Vagina (tissue), 2 donors: Measurements from ENCODE around the gene CCDC127. TPM values are rescaled to one million over a fixed set of nuclear protein-coding genes. Genes with fewer than 3 reads are reported as not detected.
"Not testable (repeated sequence)": the region's sequence is repeated elsewhere in the genome, so short reads cannot be mapped to it uniquely, and the experiment has no call there.

Source experiments
- DNase-seq, 2 donors: peaks; one replicate each; pipeline ENCODE4 v3.0.0-alpha.2; 2017; ENCODE audit errors: extremely low spot score in 2 of 2
- H3K27ac ChIP-seq: fragments of 200-600 bp; sonication (generic); one replicate; pipeline ENCODE4 v1.5.1; 2019
- H3K27me3 ChIP-seq: fragments of 200-600 bp; sonication (generic); one replicate; pipeline ENCODE4 v1.5.1; 2019
- H3K36me3 ChIP-seq, 2 donors: fragments of 200-600 bp; sonication (generic); one replicate each; pipeline ENCODE4 v1.5.1; 2017 to 2019
- H3K4me1 ChIP-seq: fragments of 200-600 bp; sonication (generic); one replicate; pipeline ENCODE4 v1.5.1; 2019
- H3K4me3 ChIP-seq, 2 donors: fragments of 200-600 bp; sonication (generic); 1 replicate in 1 of 2; 2 replicates in 1 of 2; pipeline ENCODE4 v1.5.1; 2016 to 2019
- H3K9me3 ChIP-seq: fragments of 200-600 bp; sonication (generic); one replicate; pipeline ENCODE4 v1.5.1; 2019
- POLR2A ChIP-seq, 2 donors: fragments of 450-650 bp; IDR thresholded peaks; one replicate each; pipeline ENCODE4 v1.6.1; 2017; ENCODE audit warnings: antibody characterized with exemption in 2 of 2, mild to moderate bottlenecking in 2 of 2, moderate library complexity in 2 of 2
- POLR2AphosphoS5 ChIP-seq, 2 donors: sonication (generic); formaldehyde crosslinking; IDR thresholded peaks; one replicate each; pipeline ENCODE4 v1.9.0; 2017; ENCODE audit warnings: antibody characterized with exemption in 2 of 2, mild to moderate bottlenecking in 2 of 2, low read depth in 1 of 2; ENCODE audit not compliant: insufficient read depth in 1 of 2
- intact Hi-C: fragments of 100-400 bp; cut with DNase I; formaldehyde crosslinking; loops from one replicate; pipeline ENCODE4 v1.15.1; 2023
- total RNA-seq: library from RNA; depleted of rRNA; stranded (reverse); fragments of >200 nt; gene quantifications from one replicate; pipeline ENCODE4 v1.2.3, GENCODE V29; 2016
- TF ChIP-seq, protein P1 (sequence below), 3 experiments: fragments of 450-650 bp in 2 of 3; fragments of 200-600 bp in 1 of 3; sonication (generic) in 1 of 3; IDR thresholded peaks; one replicate each; pipeline ENCODE4 v1.5.1; 2017 to 2019; ENCODE audit warnings: antibody characterized with exemption in 3 of 3, mild to moderate bottlenecking in 2 of 3, moderate library complexity in 2 of 3

CCDC127 gene
- total RNA-seq, 1 donor from 2014 or later, result 4.2 TPM

DNA sequence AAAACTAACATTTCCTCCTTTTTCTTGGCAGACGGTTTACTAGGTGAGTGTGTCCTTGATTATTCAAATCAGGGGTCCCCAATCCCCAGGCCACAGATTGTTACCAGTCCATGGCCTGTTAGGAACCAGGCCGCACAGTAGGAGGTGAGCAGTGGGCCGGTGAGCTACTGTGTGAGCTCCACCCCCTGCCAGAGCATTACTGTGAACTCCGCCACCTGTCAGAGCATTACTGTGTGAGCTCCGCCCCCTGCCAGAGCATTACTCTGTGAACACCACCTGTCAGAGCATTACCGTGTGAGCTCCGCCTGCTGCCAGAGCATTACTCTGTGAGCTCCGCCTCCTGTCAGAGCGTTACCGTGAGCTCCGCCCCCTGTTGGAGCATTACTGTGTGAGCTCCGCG, 39.2 kb upstream of the CCDC127 start:
- no peak for DNase-seq
- Histone ChIP-seq H3K4me1 (peaks cover 12% of the 10 kb centered on the region), H3K36me3 (peaks cover 0 to 43% of the 10 kb centered on the region in 2 donors), H3K27ac (no peak overlapping the region), H3K27me3 (no peaks in the 10 kb centered on the region), H3K9me3 (no peaks in the 10 kb centered on the region), H3K4me3 (no peak overlapping the region)
- no peak for TF ChIP-seq POLR2A (IDR thresholded peaks at IDR 0.05)
- no peak for TF ChIP-seq POLR2AphosphoS5 (IDR thresholded peaks at IDR 0.05; ENCODE audit: insufficient read depth in 1 of 2, low read depth in 1 of 2)
- TF ChIP-seq, protein P1, sequence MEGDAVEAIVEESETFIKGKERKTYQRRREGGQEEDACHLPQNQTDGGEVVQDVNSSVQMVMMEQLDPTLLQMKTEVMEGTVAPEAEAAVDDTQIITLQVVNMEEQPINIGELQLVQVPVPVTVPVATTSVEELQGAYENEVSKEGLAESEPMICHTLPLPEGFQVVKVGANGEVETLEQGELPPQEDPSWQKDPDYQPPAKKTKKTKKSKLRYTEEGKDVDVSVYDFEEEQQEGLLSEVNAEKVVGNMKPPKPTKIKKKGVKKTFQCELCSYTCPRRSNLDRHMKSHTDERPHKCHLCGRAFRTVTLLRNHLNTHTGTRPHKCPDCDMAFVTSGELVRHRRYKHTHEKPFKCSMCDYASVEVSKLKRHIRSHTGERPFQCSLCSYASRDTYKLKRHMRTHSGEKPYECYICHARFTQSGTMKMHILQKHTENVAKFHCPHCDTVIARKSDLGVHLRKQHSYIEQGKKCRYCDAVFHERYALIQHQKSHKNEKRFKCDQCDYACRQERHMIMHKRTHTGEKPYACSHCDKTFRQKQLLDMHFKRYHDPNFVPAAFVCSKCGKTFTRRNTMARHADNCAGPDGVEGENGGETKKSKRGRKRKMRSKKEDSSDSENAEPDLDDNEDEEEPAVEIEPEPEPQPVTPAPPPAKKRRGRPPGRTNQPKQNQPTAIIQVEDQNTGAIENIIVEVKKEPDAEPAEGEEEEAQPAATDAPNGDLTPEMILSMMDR (IDR thresholded peaks at IDR 0.05), result no peak
- intact Hi-C loops, result no loop called here

DNA sequence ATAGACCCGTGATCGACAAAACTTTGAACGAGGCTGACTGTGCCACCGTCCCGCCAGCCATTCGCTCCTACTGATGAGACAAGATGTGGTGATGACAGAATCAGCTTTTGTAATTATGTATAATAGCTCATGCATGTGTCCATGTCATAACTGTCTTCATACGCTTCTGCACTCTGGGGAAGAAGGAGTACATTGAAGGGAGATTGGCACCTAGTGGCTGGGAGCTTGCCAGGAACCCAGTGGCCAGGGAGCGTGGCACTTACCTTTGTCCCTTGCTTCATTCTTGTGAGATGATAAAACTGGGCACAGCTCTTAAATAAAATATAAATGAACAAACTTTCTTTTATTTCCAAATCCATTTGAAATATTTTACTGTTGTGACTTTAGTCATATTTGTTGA, 38.4 kb upstream of the CCDC127 start:
- H3K27me3 ChIP-seq, intact Hi-C loops, H3K9me3 ChIP-seq, H3K27ac ChIP-seq, H3K4me3 ChIP-seq, DNase-seq: not testable (repeated sequence)
- Histone ChIP-seq H3K36me3 (peaks cover 0 to 43% of the 10 kb centered on the region in 2 donors), H3K4me1 (peaks cover 12% of the 10 kb centered on the region)

DNA sequence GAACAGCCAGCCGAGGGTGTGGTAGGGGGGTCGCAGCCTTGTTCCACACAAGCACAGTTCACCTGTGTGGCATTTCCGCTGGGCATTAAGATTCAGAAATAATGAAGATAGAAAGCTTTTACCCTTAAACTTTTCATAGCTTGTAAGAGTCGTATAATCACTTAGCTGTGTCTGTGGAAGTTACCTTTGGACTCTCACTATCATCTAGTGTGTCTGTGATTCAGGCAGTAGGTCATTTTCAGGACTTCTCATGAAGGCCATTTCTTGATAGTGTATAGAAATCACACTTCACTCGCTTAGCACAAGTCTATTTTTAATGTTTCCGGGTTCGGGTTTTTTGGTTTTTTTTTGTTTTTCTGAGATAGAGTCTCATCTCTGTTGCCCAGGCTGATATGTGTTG, 37.2 kb upstream of the CCDC127 start:
- intact Hi-C loops, H3K4me3 ChIP-seq, DNase-seq, H3K27me3 ChIP-seq, H3K27ac ChIP-seq, H3K9me3 ChIP-seq: not testable (repeated sequence)
- peaks cover 12% of the 10 kb centered on the region for H3K4me1 ChIP-seq
- H3K36me3 ChIP-seq, result peaks cover 0 to 43% of the 10 kb centered on the region in 2 donors

DNA sequence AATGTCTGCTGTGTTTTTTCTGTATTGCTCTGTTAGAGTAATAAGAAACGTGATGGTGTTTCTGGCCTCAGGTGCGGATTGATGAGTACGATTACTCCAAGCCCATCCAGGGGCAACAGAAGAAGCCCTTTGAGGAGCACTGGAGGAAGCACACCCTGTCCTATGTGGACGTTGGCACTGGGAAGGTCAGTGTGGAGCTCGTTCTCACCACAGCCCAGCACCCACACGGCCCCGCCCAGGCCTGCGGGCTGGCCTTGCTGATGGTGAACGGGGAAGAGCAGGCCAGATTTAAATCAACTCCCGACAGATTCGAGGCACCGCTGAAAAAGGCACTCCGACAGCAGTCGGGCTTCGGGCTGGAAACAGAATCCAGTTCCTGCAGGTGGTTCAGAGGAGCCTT, 36.4 kb upstream of the CCDC127 start:
- DNase-seq, result not testable (repeated sequence)

DNA sequence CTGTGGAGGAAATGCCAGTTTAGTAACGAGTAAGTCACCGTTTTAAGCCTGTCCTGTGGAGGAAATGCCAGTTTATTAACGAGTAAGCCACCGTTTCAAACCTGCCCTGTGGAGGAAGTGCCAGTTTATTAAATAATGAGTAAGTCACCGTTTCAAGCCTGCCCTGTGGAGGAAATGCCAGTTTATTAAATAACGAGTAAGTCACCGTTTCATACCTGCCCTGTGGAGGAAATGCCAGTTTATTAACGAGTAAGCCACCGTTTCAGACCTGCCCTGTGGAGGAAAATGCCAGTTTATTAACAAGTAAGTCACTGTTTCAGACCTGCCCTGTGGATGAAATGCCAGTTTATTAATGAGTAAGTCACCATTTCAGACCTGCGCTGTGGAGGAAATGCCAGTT, 34.6 kb upstream of the CCDC127 start:
- H3K9me3 ChIP-seq, result no peaks in the 10 kb centered on the region
- no peak for DNase-seq
- H3K36me3 ChIP-seq, result peaks cover 0 to 55% of the 10 kb centered on the region in 2 donors
- H3K4me3 ChIP-seq, result no peak overlapping the region
- peak overlapping the region; percentile 2 for H3K27ac ChIP-seq
- intact Hi-C loops, result no loop called here
- H3K4me1 ChIP-seq, result peaks cover 12% of the 10 kb centered on the region
- TF ChIP-seq, protein P1 (IDR thresholded peaks at IDR 0.05), result no peak
- H3K27me3 ChIP-seq, result no peaks in the 10 kb centered on the region

More for the DNA sequence above, 36.4 kb upstream of the CCDC127 start:
- peaks cover 0 to 47% of the 10 kb centered on the region in 2 donors for H3K36me3 ChIP-seq
- peaks cover 12% of the 10 kb centered on the region for H3K4me1 ChIP-seq
- H3K4me3 ChIP-seq, intact Hi-C loops, H3K27ac ChIP-seq, H3K9me3 ChIP-seq, H3K27me3 ChIP-seq: not testable (repeated sequence)

DNA sequence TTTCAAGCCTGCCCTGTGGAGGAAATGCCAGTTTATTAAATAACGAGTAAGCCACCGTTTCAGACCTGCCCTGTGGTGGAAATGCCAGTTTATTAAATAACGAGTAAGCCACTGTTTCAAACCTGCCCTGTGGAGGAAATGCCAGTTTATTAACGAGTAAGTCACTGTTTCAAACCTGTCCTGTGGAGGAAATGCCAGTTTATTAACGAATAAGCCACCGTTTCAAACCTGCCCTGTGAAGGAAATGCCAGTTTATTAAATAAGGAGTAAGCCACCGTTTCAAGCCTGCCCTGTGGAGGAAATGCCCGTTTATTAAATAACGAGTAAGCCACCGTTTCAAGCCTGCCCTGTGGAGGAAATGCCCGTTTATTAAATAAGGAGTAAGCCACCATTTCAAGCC, 34.0 kb upstream of the CCDC127 start:
- DNase-seq, intact Hi-C loops, H3K9me3 ChIP-seq, H3K4me3 ChIP-seq, H3K27me3 ChIP-seq: not testable (repeated sequence)
- H3K36me3 ChIP-seq, result peaks cover 0 to 53% of the 10 kb centered on the region in 2 donors
- H3K4me1 ChIP-seq, result peaks cover 12% of the 10 kb centered on the region
- peak overlapping the region; percentile 2 for H3K27ac ChIP-seq

DNA sequence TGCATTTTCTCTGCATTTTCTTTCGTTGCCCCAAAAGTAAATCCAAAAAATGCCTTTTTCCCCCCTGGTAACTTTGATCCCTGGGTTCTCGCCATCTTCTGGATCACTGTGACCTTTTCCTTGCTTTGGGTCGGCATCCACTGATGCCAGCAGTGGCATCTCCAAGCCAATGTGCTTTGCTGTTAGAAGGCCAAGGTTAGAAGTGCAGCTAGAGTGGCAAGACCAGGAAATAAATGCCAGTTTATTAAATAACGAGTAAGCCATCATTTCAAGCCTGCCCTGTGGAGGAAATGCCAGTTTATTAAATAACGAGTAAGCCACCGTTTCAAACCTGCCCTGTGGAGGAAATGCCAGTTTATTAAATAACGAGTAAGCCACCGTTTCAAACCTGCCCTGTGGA, 33.6 kb upstream of the CCDC127 start:
- H3K27ac ChIP-seq, H3K4me3 ChIP-seq, DNase-seq, intact Hi-C loops, H3K27me3 ChIP-seq, H3K9me3 ChIP-seq: not testable (repeated sequence)
- H3K36me3 ChIP-seq, result peaks cover 0 to 49% of the 10 kb centered on the region in 2 donors
- H3K4me1 ChIP-seq, result peaks cover 12% of the 10 kb centered on the region

DNA sequence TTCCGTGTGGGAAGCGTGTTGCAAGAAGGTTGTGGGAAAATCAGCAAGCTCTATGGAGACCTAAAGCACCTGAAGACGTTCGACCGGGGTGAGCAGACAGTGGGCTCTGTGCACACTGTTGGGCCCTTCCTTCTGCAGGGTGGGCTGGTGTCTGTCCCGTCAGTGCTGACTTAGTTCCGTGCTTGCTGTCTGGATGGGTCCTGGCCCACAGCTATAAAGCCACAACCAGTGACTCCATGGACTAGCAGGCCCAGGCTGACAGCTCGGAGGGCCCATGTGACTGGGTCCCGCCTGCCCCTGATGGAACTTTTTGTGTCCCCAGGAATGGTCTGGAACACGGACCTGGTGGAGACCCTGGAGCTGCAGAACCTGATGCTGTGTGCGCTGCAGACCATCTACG, 33.1 kb upstream of the CCDC127 start:
- H3K9me3 ChIP-seq, H3K27ac ChIP-seq, intact Hi-C loops, H3K27me3 ChIP-seq, H3K4me3 ChIP-seq, DNase-seq: not testable (repeated sequence)
- H3K36me3 ChIP-seq, result peaks cover 0 to 49% of the 10 kb centered on the region in 2 donors
- H3K4me1 ChIP-seq, result peaks cover 12% of the 10 kb centered on the region

DNA sequence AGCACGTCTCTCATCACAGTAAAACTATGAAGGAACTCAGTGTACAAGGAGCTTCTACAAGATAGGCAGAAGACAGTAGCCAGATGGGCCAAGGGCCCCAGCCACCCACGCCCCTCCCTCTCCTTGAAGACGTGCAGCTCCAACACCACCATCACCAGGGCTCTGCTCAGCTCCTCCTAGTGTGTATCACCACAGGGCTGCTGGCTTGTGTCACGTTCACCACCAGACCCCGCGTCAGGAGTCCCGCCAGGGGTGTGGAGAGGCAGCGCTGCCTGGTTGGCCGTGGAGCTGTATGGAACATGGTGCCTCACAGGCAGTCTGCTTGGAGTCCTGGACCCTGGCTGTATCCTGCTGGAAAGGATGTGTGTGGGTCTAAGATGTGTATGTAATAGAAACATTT, 32.4 kb upstream of the CCDC127 start:
- intact Hi-C loops, H3K9me3 ChIP-seq, H3K4me3 ChIP-seq, DNase-seq, H3K27me3 ChIP-seq, H3K27ac ChIP-seq: not testable (repeated sequence)
- H3K4me1 ChIP-seq, result peaks cover 12% of the 10 kb centered on the region
- H3K36me3 ChIP-seq, result peaks cover 0 to 48% of the 10 kb centered on the region in 2 donors

DNA sequence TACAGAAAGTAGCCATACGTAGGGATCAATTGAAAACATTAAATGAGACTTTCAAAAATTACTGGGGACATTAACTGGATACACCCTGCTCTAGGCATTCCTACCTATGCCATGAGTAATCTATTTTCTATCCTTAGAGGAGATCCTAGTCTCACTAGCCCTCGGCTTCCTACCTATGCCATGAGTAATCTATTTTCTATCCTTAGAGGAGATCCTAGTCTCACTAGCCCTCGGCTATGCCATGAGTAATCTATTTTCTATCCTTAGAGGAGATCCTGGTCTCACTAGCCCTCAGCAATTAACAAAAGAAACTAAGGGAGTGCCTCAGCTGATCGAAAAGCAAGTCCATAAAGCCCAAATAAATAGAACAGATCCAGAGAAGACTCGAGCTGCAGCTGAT, 27.8 kb upstream of the CCDC127 start:
- H3K9me3 ChIP-seq, intact Hi-C loops, H3K4me3 ChIP-seq, H3K27ac ChIP-seq, H3K27me3 ChIP-seq, H3K4me1 ChIP-seq, DNase-seq: not testable (repeated sequence)
- H3K36me3 ChIP-seq, result peaks cover 0 to 60% of the 10 kb centered on the region in 2 donors

DNA sequence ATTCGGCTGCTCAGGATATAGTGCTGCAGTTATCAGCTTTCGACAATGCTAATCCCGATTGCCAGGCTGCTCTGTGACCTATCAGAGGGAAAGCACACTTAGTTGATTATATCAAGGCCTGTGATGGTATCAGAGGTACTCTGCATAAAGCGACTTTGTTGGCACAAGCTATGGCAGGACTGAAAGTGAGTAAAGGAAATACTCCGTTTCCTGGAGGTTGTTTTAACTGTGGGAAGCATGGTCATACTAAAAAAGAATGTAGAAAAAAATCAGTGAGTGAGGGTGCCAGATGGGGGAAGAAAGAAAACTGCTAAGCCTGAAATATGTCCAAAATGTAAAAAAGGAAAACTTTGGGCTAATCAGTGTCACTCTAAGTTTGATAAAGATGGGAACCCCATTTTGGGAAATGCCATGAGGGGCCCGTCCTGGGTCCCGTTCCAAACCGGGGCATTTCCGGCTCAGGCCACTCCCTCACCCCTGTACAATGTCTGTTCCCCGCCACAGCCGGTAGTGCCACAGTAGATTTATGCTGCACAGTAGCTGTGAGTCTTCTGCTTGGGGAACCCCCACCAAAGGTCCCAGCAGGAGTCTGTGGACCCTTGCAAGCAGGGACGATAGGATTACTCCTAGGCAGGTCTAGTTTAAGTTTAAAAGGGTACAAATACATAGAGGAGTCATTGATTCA, 25.9 kb upstream of the CCDC127 start:
- intact Hi-C loops, result loop anchor here (5.0 kb wide), 1 partner anchor 1833 kb away; no protein-coding TSS in a partner anchor
- not testable (repeated sequence) for H3K27me3 ChIP-seq, H3K4me1 ChIP-seq, DNase-seq, H3K9me3 ChIP-seq, H3K27ac ChIP-seq, H3K4me3 ChIP-seq
- H3K36me3 ChIP-seq, result peaks cover 0 to 64% of the 10 kb centered on the region in 2 donors
